Measurements from ENCODE around the gene ZNF639. TPM values are rescaled to one million over a fixed set of nuclear protein-coding genes. Genes with fewer than 3 reads are reported as not detected.

Gene ZNF639
- total RNA-seq, 1 experiment from 2014 or later, result 44.1 TPM

GRCh38 chr3:179292450-179292849 lies 30.4 kb upstream of the ZNF639 start:
- no peak overlapping the region for H2BK20ac ChIP-seq (ENCODE audit: low read depth, low read length, poor library complexity, severe bottlenecking)
- H3T11ph ChIP-seq (ENCODE audit: low read length), result no peak overlapping the region
- Mint-ChIP-seq H3K4me1 (peaks cover 8 to 12% of the 10 kb centered on the region in 2 experiments; a peak in 3 of 4 replicates), H3K27me3 (ENCODE audit: low read depth) (no peaks in the 10 kb centered on the region), H3K4me3 (no peak overlapping the region), H3K9me3 (peaks cover 7 to 8% of the 10 kb centered on the region in 2 experiments; a peak in 4 of 5 replicates), H3K36me3 (ENCODE audit: insufficient read depth in 1 of 3, low read depth in 3 of 3) (peaks cover 0 to 8% (median 3%) of the 10 kb centered on the region in 3 experiments; a peak in 3 of 7 replicates), H3K27ac (no peak overlapping the region)
- H2BK15ac ChIP-seq (ENCODE audit: low read depth, low read length), result no peak overlapping the region
- H3K27ac ChIP-seq (ENCODE audit: insufficient read length, low read depth, low read length), result no peak overlapping the region
- no peaks in the 10 kb centered on the region for H3K79me2 ChIP-seq (ENCODE audit: insufficient read depth, low read length)
- no peaks in the 10 kb centered on the region for H3K79me1 ChIP-seq (ENCODE audit: insufficient read depth, low read depth, low read length, poor library complexity, severe bottlenecking)
- no peak overlapping the region for H2BK5ac ChIP-seq (ENCODE audit: insufficient read length, low read length)
- no peak overlapping the region for H2BK12ac ChIP-seq (ENCODE audit: insufficient read length, low read depth, low read length)
- H4K91ac ChIP-seq (ENCODE audit: insufficient read length, low read depth, low read length), result no peak overlapping the region
- no peak overlapping the region for H3K18ac ChIP-seq (ENCODE audit: insufficient read length, low read depth, low read length)
- H2AFZ ChIP-seq (ENCODE audit: low read length), result no peak overlapping the region
- no peak for DNase-seq
- no peak overlapping the region for H3K56ac ChIP-seq (ENCODE audit: insufficient read length, low read depth, low read length)
- no peak overlapping the region for H3K4ac ChIP-seq (ENCODE audit: low read depth, low read length)
- no peak for TF ChIP-seq CTCF (conservative IDR thresholded peaks at IDR 0.05)
- no peaks in the 10 kb centered on the region for H4K20me1 ChIP-seq (ENCODE audit: control insufficient read depth, insufficient read depth, insufficient read length)
- no peak overlapping the region for H3K4me2 ChIP-seq (ENCODE audit: insufficient read depth, insufficient read length, low read length)
- WGBS (ENCODE audit: extremely low coverage, insufficient read length, low lambda C conversion rate), result no CpG with 5 or more reads among the region's 2 CpGs
- H3K27me3 ChIP-seq (ENCODE audit: insufficient read depth, low read length), result no peaks in the 10 kb centered on the region
- no peak overlapping the region for H4K8ac ChIP-seq (replicated peaks; ENCODE audit: insufficient read length, low read depth, low read length)
- no peak overlapping the region for H3K23ac ChIP-seq (ENCODE audit: insufficient read length, low read depth, low read length)
- no peak overlapping the region for H3K14ac ChIP-seq (ENCODE audit: insufficient read depth, low read length)
- no peak overlapping the region for H2AK5ac ChIP-seq (ENCODE audit: insufficient read length, low read length)
- H4K5ac ChIP-seq (ENCODE audit: insufficient read length, low read depth, low read length), result no peak overlapping the region
- no peaks in the 10 kb centered on the region for H3K23me2 ChIP-seq (ENCODE audit: insufficient read length, low read depth, low read length, poor library complexity, severe bottlenecking)
- H2BK120ac ChIP-seq (ENCODE audit: low read depth, low read length, poor library complexity, severe bottlenecking), result no peak overlapping the region
- no peaks in the 10 kb centered on the region for H3K9me3 ChIP-seq (ENCODE audit: control insufficient read depth, low read depth, low read length)
- no peaks in the 10 kb centered on the region for H3K4me1 ChIP-seq (ENCODE audit: insufficient read depth, low read length)
- no peak overlapping the region for H3K9ac ChIP-seq (ENCODE audit: extremely low read depth, insufficient read length, low read length)
